HG03442 (cell line): ENCODE results near the gene HHAT.
A peak's percentile ranks its signal among the peaks of the same experiment; 100 is the strongest.
"Not testable (repeated sequence)": the region's sequence is repeated elsewhere in the genome, so short reads cannot be mapped to it uniquely, and the experiment has no call there.

Source experiments
- ATAC-seq: cut with Tn5 transposase; IDR thresholded peaks from one replicate; pipeline ENCODE4 v1.9.1; 2021; ENCODE audit warnings: mild to moderate bottlenecking, moderate library complexity; ENCODE audit not compliant: unreplicated experiment

Gene HHAT

DNA sequence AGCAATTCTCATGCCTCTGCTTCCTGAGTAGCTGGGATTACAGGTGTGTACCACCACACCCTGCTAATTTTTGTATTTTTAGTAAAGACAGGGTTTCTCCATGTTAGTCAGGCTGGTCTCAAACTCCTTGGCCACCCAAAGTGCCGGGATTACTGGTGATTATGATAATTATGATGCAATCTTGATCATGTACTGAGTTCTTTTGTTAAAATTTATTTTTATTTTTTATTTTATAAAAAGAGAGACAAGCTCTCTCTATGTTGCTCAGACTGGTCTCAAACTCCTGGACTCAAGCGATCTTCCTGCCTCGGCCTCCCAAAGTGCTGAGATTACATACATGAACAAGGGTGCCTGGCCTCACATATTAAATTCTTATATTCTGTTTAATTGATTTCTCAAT is 25.6 kb downstream of the HHAT start:
- not testable (repeated sequence) for ATAC-seq

DNA sequence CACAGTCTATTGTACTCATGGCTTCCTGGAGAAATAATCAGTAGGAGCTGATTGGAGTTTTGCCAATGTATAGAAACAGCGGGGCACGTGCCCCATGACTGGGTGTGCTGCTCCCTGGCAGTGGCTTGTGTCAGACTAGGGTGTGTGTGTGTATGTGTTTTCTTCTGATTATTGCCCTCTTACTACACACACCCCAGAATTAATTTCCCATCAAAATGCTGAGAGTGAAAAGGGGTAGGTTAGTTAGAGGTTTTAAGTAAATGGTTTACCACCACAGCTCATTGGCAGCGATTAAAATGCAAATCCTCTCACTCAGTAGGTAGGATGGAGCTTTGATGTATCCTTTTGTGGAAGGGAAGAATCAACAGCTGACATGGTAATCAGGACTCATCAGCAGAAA is 29.9 kb downstream of the HHAT start:
- no peak for ATAC-seq

DNA sequence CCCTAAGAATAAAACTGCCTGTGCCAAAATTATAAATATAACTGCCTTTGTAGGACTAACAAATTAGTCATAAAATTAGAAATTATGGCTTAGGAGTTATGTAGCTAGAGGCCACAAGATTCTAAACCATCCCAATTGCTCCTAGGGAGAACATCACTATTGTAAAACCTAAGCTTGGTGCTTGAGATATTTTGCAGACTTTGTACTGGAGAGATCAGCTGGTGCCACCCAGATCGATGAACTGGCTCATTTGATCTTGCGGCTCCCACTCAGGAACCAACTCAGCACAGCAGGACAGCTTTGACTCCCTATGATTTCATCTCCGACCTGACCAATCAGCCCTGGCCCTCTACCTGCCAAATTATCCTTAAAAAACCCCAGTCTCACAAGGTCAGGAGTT is 30.6 kb downstream of the HHAT start:
- no peak for ATAC-seq

DNA sequence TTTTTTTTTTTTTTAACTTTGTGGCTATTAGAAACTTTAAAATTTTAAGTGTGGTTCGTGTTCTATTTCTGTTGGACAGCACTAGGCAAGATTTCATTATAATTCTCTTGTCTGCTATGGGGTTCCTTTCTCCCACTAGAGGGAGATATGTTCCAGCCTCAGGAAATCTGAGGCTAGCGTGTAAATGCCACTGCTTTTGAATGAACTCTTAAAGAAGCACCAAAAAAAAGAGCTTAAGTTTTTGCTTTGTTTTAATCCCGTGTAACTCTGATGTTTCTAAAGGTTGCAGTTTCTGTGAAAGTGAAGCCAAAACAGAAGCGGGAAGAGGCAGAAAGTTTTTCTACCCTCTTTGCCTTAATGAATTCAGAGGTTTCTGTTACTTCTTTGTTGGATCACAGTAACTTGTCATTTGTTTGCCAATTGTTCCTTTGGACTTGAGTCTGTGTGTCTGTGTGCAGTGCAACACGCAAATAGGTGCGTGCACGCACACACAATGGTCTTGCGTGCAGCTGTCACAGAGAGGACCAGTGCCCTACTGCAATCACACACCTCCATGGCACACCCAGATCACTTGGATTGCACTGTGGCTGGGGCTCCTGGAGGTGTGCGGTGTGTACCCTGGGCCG is 32.3 kb downstream of the HHAT start:
- ATAC-seq, result peak; percentile 76

DNA sequence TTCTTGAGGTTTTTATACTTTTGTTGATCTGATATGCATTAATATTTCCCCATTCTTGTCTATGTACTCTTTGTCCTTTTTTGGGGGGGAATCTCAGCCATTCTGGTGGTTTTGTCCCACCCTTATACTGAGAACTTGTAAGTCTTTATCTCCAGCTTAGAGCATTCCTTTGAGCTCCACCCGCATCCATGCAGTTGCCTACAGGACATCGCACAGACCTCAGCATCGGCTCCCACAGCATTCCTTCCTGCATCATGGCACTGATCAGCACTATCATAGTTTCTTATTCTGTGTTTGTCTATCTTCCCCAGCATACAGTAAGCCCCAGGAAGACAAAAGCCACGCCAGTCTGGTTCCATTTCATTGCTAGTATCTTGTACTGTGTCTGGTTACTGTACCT is 33.0 kb downstream of the HHAT start:
- ATAC-seq, result no peak

DNA sequence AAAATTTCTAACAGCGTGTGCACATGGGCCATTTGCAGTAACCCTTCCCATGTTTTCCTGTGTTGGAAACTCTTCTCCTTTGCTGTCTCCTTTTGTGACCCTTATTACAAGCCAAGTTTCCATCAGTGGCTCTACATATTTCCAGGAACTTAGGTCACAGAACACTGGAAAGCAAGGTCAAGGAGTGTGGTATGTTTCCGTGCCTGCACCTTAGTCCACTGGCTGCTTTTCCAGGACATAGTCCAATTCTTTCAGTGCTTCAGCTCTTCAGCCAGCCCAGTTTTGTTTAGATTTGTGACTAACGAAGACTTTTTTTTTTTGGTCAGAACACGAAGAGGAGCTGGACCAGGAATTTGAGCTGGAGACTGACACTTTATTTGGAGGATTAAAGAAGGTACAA is 33.8 kb downstream of the HHAT start:
- no peak for ATAC-seq

DNA sequence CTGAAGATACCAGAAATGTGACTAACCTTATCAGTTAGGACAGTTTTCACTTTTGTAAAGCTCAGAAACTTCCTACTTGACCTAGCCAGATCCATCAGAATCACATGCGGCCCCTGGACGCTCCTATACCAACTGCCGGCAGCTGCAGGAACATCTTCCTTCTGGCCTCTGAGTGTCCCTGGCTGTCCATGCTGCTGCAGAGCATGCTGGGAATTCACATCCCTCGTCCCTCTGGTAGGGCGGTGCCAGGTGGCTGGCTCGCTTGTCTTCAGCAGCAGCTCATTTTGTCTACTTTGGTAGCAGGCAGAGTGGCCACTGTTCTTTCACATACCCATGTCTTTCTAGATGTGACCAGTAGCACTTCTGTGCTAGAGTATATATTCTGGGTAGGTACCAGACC is 34.4 kb downstream of the HHAT start:
- ATAC-seq, result no peak

DNA sequence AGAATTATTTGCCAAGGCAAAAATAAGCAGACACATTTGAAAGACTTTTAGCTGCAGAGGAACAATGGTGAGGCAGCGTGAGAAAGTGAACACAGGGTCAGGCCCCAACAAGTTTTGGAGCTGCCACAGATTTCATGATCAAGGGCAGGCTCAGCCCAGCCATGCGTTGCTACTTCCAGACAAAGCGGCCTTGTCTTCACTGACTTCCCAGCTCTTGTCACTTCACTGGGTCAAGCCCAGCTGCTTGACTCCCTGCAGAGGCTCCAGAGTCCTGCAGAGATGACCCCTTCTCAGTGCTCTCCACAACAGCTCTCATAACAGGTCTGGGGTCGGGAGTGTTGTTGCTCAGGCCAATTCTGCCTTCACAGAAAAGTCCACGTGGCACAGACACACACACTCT is 35.8 kb downstream of the HHAT start:
- ATAC-seq, result no peak

DNA sequence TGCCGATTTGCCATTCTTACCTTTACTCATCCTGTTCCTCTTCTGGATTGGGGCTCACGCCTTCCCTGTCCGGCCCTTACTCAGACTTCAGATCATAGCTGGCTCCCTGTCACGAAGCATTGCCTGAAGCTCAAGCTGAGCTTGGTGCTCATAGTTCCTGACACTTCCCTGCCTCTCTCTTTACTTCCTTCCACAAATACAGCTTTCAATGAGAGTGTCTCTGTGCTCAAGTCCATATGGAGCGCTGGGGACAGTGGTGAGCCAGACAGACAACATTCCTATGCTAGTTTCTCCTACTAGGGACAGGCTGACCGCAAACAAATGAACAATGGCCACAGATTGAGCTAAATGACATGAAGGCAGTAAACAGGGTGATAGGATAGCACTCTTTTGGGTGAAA is 38.1 kb downstream of the HHAT start:
- no peak for ATAC-seq

DNA sequence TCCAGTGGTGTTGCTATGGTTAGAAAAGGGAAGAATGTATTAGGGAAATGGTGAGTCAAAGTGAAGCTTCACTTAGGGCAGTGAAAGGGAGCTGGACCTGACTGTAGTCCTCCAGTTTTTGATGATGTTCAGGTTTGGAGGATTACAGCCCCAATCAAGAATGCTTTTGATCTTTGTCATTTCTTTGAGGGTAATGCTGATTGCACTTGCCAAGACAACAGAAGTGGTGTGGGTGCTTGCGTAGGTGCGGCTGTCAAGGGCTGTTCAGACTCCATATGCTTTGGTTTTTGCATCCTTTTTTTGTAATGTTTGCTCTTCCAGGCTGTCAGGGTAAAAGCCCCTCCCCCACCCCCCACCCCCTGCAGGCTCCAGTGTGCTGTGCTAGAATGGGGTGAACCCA is 38.9 kb downstream of the HHAT start:
- ATAC-seq, result no peak

DNA sequence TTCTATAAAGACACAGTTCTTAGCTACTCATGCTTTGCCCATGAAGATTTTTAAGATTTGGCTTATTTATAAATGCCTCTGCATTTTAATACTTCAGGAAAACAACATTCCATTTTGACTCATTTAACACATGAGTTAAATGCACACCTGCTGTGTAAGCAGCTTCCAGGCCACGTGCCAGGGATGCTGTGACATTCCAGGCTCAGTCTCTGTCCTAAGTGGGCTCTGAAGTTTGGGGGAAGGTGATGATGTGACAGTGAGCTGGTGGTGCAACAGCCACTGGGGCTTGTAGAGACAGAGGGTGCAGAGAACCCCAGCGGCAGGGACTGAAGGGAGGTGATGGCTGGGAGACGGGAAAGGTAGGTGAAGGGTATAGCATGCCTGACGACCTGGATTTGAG is 40.7 kb downstream of the HHAT start:
- no peak for ATAC-seq

DNA sequence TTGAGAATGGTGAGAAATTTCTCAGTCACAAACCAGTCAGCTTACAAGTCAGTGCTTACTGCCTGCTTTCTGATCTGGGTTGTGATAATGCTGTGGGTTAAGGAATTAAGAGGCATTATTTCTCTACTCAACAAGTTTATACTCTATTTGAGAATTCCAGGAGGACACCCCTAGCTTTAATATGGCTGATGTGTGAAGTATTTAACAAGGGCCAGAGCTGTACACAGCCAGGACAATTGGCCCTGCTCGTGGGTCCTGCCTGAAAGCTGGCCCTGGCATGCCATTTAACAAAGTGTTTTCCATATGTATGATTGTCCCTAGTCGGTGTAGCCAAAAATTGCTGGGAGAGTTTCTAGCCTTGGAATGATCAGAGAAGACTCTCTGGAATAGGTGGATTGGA is 43.2 kb downstream of the HHAT start:
- no peak for ATAC-seq

DNA sequence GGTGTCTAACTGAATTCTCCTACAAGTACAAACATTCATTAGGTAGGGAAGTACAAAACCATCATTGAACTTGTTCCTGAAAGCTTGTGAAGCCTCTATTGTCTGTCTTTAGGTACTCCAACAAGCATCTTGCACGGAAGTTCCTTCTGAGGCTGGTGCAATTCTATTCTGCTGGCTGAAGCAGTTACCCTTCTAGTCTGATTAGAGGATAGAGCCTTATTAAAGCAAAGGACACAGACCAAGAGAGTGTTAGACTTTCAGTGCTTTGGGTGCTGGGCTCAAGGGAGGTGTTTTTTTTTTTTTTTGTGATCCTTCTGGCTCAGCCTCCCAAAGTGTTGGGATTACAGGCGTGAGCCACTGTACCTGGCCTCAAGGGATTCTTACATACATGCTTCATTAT is 43.8 kb downstream of the HHAT start:
- no peak for ATAC-seq

DNA sequence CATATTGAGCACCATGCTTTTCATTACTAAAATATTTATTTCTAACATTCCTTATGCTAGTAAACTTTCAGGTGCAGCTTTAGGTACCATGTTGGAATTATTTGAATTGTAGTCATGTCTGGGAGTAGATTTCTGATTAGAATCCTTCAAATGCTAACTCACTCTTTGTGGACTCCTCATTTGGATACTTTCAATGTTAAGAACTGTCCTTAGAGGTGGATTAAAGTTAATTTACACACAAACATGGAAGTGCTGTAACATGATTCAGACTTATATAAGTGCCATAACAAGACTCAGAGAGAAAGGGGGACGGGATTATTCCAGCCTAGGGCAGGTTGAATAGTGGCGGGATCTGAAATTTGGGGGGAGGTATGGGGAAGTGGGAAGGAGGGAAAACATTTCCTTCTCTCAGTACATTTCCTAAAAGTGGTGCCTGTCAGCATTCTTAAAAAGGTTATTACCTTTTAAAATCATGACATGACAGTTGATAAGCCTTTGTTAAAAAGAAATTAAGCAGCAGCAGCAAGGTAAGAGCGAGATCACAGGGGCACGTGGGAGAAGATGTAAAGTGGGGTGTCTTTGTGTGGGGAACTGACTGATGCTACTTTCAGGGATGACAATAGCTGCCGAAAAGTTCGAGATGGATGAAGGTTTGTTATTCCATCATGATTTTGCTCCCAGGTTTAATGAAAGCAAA is 44.4 kb downstream of the HHAT start:
- no peak for ATAC-seq

DNA sequence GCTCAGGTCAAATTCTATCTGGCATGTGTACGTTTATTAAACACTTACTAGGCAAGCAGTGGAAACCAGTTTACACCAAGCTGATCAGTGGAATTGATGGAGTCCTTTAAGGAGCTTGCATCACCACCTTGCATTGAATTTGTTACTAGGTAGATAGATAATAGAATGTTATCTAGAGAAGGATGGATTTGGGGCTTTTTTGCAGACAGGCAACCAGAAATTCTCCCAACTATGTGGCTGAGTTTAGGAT is 44.9 kb downstream of the HHAT start:
- ATAC-seq, result no peak

DNA sequence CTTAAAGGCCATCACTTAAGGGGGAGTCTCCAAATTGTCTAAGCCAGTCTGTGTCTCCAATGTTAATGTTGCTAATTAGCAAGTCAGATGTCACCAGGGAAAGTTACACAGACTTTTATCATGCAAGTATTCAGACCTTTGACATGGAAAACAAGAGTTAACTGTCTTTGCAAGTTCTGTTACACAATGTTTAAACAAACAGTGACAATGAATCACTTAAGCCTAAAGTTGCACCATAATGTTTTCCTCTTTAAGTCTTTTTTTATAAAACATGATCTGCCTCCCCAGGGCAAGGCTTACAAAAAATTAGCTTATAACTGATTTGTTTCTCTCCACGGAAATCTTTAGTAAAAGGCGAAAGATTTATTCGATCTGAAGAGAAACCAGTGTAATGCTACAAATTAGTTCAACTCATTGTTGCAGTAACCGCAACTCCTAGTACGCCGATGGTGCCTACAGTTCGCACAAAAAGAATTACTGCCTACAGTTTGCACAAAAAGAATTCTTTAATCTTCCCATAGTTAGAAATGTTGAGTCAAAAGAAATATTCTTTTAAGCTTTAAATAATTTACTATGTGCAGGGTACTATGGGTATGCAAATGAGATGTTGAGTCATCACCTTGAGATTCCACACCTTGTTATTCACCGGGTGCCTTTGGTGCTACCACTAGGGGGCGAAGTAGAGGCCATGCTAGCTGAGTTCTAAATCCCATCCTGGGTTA is 45.3 kb downstream of the HHAT start:
- ATAC-seq, result peak; percentile 79

DNA sequence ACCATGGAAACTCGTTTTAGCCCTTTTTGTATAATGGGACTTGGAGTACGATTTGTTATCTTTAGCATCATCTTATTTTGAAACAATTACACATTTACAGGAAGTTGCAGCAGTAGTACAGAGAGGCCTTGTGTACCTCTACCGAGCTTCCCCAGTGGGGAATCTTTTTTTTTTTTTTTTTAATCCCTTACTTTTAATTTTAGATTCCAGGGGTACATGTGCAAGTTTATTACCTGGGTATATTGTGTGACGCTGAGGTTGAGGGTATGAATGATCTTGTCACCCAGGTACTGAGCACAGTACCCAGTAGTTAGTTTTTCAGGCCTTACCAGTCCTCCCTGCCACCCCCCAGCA is 45.9 kb downstream of the HHAT start:
- no peak for ATAC-seq

DNA sequence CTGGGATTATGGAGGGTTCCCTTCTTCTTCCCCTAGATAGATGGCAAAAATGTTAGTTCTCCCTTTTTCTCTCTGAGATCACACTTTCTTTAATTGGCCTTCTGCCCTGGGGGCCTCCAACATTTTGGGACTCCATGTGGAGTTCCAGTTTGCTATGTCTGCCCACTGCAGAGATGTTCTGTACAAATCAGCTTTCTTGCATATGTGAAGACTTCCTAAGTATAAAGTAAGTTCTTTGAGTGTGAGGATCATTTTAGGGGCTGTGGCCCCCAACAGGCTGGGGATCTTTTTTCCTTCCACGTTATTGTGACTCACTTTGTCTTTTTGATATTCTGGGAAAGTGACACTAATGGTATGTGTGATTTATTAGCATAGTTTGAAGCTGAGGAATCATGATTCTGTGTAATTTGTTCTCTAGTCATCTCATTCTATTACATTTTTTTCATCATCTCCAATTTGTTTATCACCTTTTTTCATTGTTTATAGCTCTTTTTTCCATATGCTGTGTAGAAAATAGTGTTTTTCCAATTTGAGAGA is 48.2 kb downstream of the HHAT start:
- no peak for ATAC-seq

DNA sequence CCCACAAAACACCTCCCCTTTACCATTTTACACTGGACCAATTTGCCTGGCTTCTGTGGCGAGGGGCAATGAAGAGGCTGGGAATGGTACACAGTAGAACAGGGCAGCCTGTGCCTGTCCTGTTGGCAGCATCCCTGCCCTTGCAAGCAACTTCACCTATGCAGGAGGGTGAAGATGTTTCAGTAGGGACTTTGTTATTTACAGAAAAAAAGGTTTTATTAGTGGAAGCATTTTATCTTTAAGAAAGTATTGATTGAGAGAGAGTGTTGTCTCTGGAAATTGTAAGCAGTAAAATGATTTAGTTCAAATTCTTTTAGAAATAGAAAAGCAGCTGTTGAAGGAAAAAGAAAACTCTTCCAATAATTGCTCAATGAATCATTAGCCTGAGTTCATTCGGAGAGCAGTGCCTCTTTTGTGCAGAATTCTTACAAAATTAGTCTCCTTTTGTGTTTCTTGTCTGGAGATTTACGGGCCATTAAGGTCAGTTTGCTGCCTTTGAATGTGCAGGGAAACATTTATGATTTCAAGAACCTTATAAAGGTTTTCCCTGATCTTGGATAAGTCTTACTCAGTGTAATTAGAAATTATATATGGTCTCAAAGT is 49.1 kb downstream of the HHAT start:
- no peak for ATAC-seq

DNA sequence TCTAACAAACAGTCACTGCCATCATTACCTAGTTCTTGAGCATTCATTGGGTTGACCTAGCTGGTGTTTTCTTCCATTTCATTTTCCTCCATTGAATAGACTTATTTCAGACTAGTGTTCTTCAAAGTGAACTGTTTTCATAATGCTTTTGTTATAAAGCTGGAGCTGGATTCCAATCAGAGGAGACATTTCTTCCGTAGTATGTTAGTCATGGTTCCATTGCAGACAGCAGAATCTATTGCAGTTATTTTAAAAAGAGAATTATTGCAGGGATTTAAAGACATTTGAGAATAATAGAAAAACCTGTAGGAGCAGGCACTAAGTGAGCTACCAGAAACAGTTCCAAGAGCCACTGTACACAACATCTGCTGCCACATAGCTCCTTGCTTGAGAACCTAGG is 50.0 kb downstream of the HHAT start:
- ATAC-seq, result no peak

DNA sequence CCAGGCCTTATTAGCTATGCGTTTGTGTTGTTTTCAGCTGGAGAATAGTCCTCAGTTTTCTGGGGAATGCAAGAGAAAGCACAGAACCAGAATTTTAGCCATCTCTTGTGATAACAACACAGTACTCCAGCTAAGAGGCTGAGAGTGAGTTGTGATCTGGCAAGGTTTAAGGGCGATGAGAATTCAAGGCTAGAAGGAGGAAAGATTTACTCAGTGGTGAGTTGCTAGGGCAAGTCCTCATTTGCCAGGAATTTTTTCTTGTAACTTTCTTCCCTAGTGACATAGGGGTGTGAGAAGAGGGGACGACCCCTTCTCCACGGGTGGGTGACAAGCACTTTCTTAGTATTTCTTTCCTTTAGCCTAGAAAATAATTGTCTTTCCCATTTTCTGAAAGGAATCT is 53.2 kb downstream of the HHAT start:
- no peak for ATAC-seq

DNA sequence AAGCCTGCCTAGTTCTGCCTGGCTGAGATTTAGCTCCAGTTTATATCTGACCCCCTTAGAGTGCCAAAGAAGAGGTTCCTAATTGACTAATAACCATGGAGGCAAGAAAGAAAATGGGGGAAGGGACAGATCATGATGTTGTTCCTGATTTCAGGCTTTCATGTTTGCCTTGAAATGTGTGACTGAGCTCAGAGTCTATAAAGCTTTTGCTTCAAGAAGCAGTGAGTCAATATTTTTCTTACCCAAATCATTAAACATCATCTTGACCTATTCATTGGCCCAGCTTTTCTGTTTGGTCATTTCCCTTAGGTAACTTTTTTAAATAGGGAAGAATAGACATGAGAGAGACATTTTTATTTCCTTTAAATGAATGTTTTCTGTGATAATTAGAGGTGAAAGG is 55.9 kb downstream of the HHAT start:
- no peak for ATAC-seq
